Sigmoid colon (tissue), 4 donors: ENCODE data around the gene CCDC181.

Experiments used
- CTCF ChIP-seq, 4 experiments: fragments of 450-650 bp in 3 of 4; fragments of 200-600 bp in 1 of 4; IDR thresholded peaks; one replicate each; pipeline ENCODE4 v1.5.1; 2016 to 2019; ENCODE audit warnings: antibody characterized with exemption in 4 of 4, mild to moderate bottlenecking in 3 of 4, moderate library complexity in 2 of 4
- POLR2AphosphoS5 ChIP-seq, 4 donors: sonication (generic); formaldehyde crosslinking; IDR thresholded peaks; one replicate each; pipeline ENCODE4 v1.6.1; 2017; ENCODE audit warnings: antibody characterized with exemption in 4 of 4

GRCh38 chr1:169427081-169427641 lies at the start of gene CCDC181:
- TF ChIP-seq POLR2AphosphoS5 (IDR thresholded peaks at IDR 0.05) (peak in 1 of 4 donors; percentile 30), CTCF (IDR thresholded peaks at IDR 0.05) (no peak)
